Umbilical cord (tissue), 2 donors: ENCODE data around the gene SAP30L. TPM values are rescaled to one million over a fixed set of nuclear protein-coding genes. Genes with fewer than 3 reads are reported as not detected.
A peak's percentile ranks its signal among the peaks of the same experiment; 100 is the strongest.

Experiments used
- DNase-seq: peaks from one replicate; pipeline ENCODE4 v3.0.0-alpha.2; 2015; ENCODE audit warnings: low spot score
- total RNA-seq: library from RNA; depleted of rRNA; stranded (reverse); fragments of >200 nt; gene quantifications from one replicate; pipeline ENCODE4 v1.2.3, GENCODE V29; 2014; ENCODE audit warnings: low replicate concordance; ENCODE audit not compliant: insufficient read depth

SAP30L gene, protein sequence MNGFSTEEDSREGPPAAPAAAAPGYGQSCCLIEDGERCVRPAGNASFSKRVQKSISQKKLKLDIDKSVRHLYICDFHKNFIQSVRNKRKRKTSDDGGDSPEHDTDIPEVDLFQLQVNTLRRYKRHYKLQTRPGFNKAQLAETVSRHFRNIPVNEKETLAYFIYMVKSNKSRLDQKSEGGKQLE
- total RNA-seq = 26.7 TPM

DNA sequence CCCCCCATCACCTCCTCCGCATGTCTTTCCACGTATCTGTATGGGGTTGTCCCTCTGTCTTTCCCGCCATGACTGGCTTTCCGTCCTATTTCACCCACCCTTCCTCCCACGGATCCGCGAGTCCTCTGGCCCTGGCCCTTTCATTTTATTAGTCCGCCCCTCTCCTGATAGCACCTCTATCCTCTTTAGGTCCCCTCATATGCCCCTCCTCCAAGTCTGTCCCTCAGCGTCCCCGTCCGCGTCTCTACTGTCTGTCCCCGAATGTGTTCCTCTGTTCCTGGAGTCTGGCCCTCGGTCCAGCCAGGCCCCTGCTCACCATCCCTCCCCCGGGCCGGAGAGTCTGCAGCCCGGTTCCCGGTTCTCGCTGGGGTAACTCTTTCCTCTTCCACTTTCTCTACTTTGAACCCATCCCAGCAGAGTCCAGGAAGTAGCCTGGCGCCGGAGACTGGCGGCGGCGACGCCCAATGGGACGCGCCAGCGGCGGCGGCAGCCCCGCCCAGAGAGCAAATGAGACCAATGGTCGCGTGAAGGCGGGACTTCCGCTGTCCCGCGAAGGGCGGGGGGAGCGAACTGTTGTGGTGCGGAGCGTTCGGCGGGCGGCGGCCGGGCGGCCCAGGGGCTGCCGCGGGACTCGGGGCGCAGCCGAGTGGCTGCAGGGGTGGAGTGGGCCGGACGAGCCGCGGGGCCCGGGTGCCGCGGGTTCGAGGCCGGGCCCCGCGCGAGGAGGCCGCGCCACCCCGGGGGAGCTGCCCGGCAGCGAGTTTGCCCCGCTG, at the start of gene SAP30L:
Gene SAP30L, plus strand, starts transcription at position 576 of the 773 bp plus-strand sequence. CDS start 608 bp downstream, outside the sequence.
- DNase-seq = peak; percentile 97

- no peak for DNase-seq
These were observed 49.7 kb upstream of the SAP30L start for GRCh38 chr5:154396128-154396527.

DNA sequence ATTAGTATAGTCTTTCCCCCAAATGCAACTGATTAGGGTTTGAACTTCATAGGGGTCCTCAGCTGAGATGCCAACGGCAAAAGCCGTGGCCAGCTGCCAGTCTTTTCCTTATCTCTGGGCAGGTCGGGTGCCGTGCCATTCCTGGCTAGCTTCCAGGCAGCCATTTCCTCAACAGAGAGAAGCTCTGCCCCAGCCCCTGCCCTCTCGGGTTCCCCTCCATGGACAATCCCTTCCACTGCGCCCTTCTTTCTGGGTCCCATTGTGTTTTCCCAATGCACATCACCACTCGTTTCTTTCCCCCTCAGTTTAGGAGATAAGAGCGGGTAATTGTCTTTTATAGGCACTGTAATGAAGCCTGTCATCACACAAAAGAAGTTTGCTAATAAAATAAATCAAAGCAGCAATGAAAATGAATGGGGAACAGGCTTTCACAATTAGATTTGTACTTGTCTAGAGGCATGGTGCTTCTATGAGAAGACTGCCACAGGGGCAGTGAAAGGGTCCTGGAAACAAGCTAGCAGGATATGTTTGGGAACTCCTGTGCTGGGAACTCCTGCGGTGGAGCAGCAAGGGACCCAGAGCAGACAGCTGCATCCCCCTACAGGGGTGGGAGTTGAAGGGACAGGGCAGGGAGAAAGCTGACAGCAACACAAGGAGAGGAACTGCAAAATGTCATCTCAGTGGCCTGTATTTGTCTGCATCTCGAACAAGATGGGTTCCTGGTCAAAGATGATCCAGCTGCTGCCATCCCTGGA, 48.0 kb upstream of the SAP30L start:
- no peak for DNase-seq

DNA sequence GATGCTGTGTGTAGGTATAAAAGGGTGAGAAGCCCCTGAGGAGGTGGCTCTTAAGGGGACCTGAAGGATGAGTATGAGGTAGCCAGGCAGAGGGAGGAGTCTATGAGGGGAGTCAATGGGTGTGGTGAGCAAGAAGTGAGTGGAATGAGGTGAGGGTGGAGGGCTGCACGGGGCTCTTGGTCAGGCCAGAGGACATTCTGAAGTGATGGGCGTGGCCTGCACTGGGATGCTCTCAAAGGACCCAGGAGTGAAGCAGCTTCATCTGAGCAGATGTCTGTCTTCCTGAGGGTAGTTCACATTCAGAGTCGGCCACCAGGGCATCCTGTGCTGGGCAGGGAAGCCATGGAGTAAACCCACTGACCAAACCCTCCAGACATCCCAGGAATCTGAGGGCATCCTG, 45.1 kb upstream of the SAP30L start:
- no peak for DNase-seq

DNA sequence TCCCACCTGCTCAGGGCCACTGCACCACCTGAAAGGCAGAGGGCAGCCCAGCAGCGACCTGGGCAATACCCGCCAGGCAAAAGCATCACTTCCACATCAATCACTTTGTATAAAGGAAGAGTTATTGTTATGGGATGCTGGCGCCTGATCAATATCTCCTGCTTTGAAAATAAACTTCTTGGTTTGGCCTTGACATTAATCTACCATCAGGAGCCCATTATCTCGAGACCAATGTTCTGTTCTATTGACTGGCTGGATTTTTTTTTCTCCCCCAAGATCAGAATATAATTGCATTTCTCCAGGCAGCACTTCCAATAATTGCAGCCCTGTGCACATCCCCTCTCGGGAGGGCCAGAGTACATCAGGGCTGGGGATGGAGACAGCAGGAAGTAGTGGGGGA, 44.4 kb upstream of the SAP30L start:
- DNase-seq = no peak

GRCh38 chr5:154401931-154402330, 43.9 kb upstream of the SAP30L start:
- no peak for DNase-seq

- no peak for DNase-seq
These were observed 43.2 kb upstream of the SAP30L start for GRCh38 chr5:154402611-154403010.

GRCh38 chr5:154403234-154403633, 42.6 kb upstream of the SAP30L start:
- DNase-seq = no peak

DNA sequence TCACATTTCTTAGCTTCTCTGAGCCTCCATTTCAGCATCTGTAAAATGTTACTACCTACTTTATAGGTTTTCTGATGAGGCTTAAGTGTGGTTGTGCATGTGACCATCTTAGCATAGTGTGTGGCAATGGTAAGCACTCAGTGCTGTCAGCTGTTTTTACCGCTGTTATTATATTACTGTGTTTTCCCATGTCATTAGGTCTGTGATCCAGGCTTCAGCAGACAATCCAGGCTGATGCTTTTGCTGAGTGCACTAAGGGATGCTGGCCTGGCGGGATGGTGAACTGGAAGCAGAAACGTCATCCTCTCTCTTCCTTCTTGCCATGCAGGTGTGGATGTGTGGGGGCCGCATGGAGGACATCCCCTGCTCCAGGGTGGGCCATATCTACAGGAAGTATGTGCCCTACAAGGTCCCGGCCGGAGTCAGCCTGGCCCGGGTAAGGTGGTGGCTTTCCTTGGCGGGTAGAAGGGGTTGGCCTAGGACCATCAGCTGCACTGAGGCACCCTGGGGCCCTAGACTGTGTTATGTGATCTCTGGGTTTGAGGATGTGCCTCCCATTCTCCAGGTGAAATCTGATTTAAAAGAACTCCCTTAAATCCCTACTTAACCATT, 41.9 kb upstream of the SAP30L start:
- no peak for DNase-seq

DNA sequence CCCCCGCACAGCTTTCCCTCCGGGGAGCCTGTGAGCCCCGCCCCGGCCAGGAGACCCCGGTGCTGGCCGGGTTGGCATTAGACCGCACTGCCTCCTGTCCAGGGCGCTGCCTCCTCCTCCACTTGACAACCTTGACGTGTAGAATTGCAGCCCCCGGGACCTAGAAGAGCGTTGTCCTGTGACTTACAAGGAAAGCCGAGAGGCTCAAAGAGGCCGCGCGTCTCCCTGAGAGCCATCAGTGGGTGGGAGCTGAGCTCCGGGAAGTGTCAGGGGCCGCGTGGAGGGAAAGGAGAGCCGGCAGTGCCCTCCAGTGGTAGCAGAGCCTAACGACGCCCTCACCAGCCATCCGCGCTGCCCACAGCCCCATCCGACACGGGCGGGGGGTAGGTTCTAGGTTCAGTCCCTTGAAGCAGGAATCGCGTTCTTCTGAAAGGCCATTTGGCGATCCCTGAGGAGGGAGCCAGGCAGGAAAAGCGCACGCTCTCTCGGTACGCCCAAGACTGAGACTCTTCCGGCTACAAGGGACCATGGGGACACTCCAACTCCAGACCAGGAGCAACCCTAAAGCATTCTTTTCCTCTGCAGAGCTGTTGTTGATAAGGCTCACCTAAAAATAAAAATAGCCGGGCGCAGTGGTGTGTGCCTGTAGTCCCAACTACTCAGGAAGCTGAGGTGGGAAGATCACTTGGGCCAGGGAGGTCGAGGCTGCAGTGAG, 40.6 kb upstream of the SAP30L start:
- DNase-seq = peak; percentile 85

DNA sequence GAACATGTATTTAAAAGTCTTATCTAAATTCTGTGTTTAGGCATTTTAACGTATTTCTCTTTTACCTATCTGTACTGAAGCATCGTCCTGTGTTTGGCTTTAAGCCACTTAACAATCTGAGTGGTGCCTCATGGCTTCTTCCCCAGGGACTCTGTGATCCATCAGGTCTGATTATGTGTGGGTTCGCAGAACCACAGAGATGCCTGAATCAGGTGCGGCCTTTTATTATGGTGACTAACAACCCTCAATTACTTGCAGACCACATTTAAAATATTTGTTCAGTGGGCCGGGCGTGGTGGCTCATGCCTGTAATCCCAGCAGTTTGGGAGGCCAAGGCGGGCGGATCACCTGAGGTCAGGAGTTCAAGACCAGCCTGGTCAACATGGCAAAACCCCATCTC, 39.6 kb upstream of the SAP30L start:
- DNase-seq = no peak

DNA sequence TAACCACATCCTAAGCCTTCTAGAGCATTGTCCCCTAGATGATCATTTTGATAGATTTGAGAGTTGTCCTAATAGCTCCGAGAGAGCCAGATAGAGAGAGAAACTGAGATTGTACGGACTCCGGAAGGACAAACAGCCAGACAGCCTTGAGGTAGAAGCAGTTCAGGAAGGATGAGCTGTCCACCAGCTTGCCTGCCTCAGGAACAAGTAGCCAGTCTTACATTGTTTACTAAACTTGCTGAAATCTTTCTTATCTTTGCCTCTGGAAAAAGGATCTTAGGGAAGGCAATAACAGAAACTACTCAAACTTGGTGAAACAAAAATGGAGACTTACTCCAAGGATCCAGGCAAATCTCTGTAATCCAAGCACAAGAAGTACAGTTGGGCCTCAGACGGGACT, 39.0 kb upstream of the SAP30L start:
- no peak for DNase-seq

GRCh38 chr5:154408811-154409210, 37.0 kb upstream of the SAP30L start:
- no peak for DNase-seq

GRCh38 chr5:154409230-154409840, 36.5 kb upstream of the SAP30L start:
- DNase-seq = no peak

DNA sequence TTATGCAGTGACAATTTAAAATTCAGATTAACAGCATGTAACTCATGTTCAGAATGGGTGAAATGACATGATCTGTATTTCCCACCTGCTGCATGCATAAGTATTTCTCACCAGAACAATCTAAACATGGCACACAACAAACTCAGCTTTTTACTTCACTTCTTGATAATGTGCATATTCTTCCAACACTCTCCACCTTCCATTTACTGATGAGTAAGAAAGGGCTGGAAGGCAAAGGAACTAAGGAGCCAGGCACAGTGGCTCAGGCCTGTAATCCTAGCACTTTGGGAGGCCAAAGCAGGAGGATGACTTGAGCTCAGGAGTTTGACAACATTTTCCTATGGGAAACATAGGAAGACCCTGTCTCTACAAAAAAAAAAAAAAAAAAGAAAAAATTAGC, 35.8 kb upstream of the SAP30L start:
- no peak for DNase-seq

GRCh38 chr5:154410786-154411185, 35.0 kb upstream of the SAP30L start:
- DNase-seq = no peak

DNA sequence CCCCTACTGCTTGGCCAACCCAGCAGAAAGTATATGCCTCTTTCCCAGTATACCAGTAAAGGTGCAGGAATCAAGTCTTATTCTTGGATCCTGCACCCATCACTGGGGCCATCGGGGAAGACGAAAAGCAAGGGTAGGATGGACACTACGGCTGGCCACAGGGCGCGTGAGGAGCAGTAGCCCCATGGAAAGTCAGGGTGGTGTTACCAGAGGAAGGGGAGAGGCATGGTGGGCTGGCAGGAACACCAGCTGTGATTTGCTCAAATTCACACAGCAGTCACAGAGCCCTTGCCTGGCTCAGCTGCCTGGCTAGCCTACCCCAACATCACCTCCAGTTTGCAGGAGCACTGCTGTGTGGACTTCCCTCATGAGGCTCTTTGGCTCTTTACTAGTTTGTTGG, 34.5 kb upstream of the SAP30L start:
- DNase-seq = no peak

DNA sequence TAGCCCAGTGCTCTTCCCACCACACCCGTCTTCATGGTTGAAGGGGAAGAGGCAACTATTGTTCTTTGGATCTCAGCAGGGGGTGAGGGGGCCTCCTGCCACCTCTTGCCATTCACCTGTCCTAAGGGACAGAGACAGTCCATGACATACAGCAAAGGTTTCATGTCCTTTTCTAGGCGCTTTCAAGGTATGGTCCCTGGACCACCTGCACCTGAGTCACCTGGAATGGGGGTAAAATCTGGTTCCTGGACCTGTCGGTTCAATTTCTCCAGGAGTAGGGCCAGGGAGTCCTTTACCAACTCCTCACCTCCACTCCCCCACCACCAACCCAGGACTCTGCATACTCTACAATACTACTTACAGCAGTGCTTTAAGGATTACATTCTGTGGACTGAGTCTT, 33.5 kb upstream of the SAP30L start:
- no peak for DNase-seq

- no peak for DNase-seq
These were observed 32.9 kb upstream of the SAP30L start for GRCh38 chr5:154412925-154413324.

- DNase-seq = no peak
These were observed 30.7 kb upstream of the SAP30L start for GRCh38 chr5:154415114-154415513.

- DNase-seq = no peak
These were observed 27.4 kb upstream of the SAP30L start for GRCh38 chr5:154418344-154418820.
